AG04449 (cell line): ENCODE results near the gene PODNL1.

Experiments
- CTCF ChIA-PET: fragments of 350-600 bp; formaldehyde crosslinking; extraction: SDS; loops from one replicate; lab custom pipeline; 2021; ENCODE audit warnings: antibody characterized with exemption; lab: Yijun Ruan, JAX
- POLR2A ChIA-PET: fragments of 400-600, 350-600 bp; formaldehyde crosslinking; extraction: SDS; loops from one replicate; lab custom pipeline; 2020; ENCODE audit warnings: antibody characterized with exemption, inconsistent platforms; lab: Yijun Ruan, JAX
- DNase-seq: peaks from one replicate; pipeline ENCODE4 v3.0.0-alpha.2; 2010; ENCODE audit warnings: low read depth, low spot score
- H3K4me3 ChIP-seq: 2 replicates; pipeline ENCODE4 v1.5.1; 2011; ENCODE audit warnings: low read depth, mild to moderate bottlenecking, control low read depth, low read length
- CTCF ChIP-seq: IDR thresholded peaks from one replicate; pipeline ENCODE4 v1.5.1; 2011; ENCODE audit warnings: mild to moderate bottlenecking, moderate library complexity, low read length, control low read depth, inconsistent platforms; ENCODE audit not compliant: insufficient read depth; ENCODE audit errors: missing control alignments

The PODNL1 gene

GRCh38 chr19:13963603-13964105, 25.4 kb upstream of the PODNL1 start:
- no peak overlapping the region for H3K4me3 ChIP-seq
- no peak for DNase-seq
- no peak for TF ChIP-seq CTCF
- ChIA-PET POLR2A (interaction anchor here (0.5 kb wide), 1 partner anchor 43 kb away, joined by 3 read pairs; no protein-coding TSS in a partner anchor), CTCF (no interaction called here)

- TF ChIP-seq CTCF, result no peak
- no peak for DNase-seq
- ChIA-PET CTCF (interaction anchor here (1.1 kb wide), 1 partner anchor 22 kb away, joined by 3 read pairs; no protein-coding TSS in a partner anchor), POLR2A (interaction anchor here (0.5 kb wide), 1 partner anchor 42 kb away, joined by 3 read pairs; no protein-coding TSS in a partner anchor)
- no peak overlapping the region for H3K4me3 ChIP-seq
These were observed 24.7 kb upstream of the PODNL1 start for GRCh38 chr19:13962699-13963602.

DNA sequence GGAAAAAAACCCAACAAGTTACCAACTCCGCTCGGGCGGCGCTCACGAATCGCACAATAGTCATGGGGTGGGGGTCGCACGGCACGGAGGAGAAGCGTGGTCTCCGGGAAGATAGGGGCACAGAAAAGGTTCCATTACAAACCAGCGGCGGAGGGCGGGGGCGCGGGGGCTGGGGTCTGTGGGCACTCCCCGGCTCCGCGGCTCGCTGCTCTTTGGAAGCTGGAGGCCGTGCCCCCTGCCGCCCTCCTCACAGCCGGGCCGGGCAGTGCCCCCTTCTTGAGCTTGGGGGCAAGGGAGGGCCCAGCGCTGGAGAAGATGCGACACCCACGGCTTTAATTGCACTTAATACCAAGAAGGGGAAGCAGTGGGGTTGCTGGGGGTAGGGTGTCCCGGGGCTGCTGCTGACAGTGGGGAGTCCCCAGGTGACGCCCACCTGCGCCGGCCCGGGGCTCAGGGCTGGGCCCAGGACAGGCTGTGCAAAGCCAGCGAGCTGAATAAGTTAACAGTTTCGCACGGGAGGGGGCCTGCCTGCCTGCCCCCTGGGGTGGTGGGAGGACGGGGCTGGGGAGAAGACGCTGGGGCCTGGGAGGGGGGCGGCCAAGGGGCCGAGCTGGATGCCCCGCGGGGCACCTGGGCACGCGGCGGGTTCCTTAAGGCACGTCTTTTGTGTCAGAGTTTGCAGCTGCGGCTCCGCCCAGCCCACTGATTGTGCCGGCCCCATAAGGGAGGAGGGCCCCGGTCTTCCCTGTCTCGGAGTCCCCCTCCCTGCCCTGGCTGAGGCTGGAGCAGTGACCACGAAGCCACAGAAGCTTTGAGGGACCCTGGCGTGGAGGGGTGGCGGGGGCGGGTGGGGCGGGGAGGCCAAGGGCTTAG, 23.8 kb upstream of the PODNL1 start:
- H3K4me3 ChIP-seq, result no peak overlapping the region
- CTCF ChIA-PET, result interaction anchor here (1.1 kb wide), 2 partner anchors 8 to 23 kb away, joined by 3 read pairs; no protein-coding TSS in a partner anchor
- TF ChIP-seq CTCF, result no peak
- no peak for DNase-seq
- POLR2A ChIA-PET, result interaction anchor here (1.0 kb wide), 1 partner anchor 23 kb away, joined by 3 read pairs; no protein-coding TSS in a partner anchor

- no peak for TF ChIP-seq CTCF
- CTCF ChIA-PET, result interaction anchor here (0.9 to 1.1 kb wide), 2 partner anchors 9 to 12 kb away, joined by 3 to 4 read pairs; no protein-coding TSS in a partner anchor
These were observed 22.9 kb upstream of the PODNL1 start for GRCh38 chr19:13960863-13961784.

More at GRCh38 chr19:13960863-13961784, 22.9 kb upstream of the PODNL1 start:
- POLR2A ChIA-PET, result interaction anchor here (1.0 kb wide), 1 partner anchor 24 kb away, joined by 3 read pairs; no protein-coding TSS in a partner anchor
- H3K4me3 ChIP-seq, result no peak overlapping the region
- DNase-seq, result no peak
